Measurements from ENCODE around the gene RNF103. TPM values are rescaled to one million over a fixed set of nuclear protein-coding genes. Genes with fewer than 3 reads are reported as not detected.

The RNF103 gene
- total and polyA plus RNA-seq, 2 experiments from 2014 or later = 22.0 to 28.1 TPM

- DNase-seq (ENCODE audit: low read depth in 1 of 2, low spot score in 1 of 2) = no peak
Measured at GRCh38 chr2:86617153-86617552, 6.5 kb downstream of the RNF103 start.

GRCh38 chr2:86616502-86616901, 7.2 kb downstream of the RNF103 start:
- Histone ChIP-seq H3K27me3 (no peaks in the 10 kb centered on the region), H3K36me3 (peaks cover 37% of the 10 kb centered on the region), H3K27ac (no peak overlapping the region), H3K4me1 (ENCODE audit: low read depth) (peaks cover 9% of the 10 kb centered on the region), H3K9me3 (ENCODE audit: low read depth) (no peaks in the 10 kb centered on the region), H3K4me3 (no peak overlapping the region)
- TF ChIP-seq CTCF (IDR thresholded peaks at IDR 0.05; ENCODE audit: low read depth, low read length) = no peak
- no peak for DNase-seq (ENCODE audit: low read depth in 1 of 2, low spot score in 1 of 2)

More at GRCh38 chr2:86617153-86617552, 6.5 kb downstream of the RNF103 start:
- Histone ChIP-seq H3K4me3 (no peak overlapping the region), H3K27ac (no peak overlapping the region), H3K36me3 (peaks cover 37% of the 10 kb centered on the region), H3K27me3 (no peaks in the 10 kb centered on the region), H3K4me1 (ENCODE audit: low read depth) (peaks cover 11% of the 10 kb centered on the region), H3K9me3 (ENCODE audit: low read depth) (no peaks in the 10 kb centered on the region)
- no peak for TF ChIP-seq CTCF (IDR thresholded peaks at IDR 0.05; ENCODE audit: low read depth, low read length)

GRCh38 chr2:86615596-86615995, 8.1 kb downstream of the RNF103 start:
- no peak for TF ChIP-seq CTCF (IDR thresholded peaks at IDR 0.05; ENCODE audit: low read depth, low read length)
- no peaks in the 10 kb centered on the region for H3K27me3 ChIP-seq

GRCh38 chr2:86613515-86613914, 10.2 kb downstream of the RNF103 start:
- H3K27ac ChIP-seq = no peak overlapping the region
- H3K27me3 ChIP-seq = no peaks in the 10 kb centered on the region
- DNase-seq (ENCODE audit: low read depth in 1 of 2, low spot score in 1 of 2) = no peak
- H3K9me3 ChIP-seq (ENCODE audit: low read depth) = no peaks in the 10 kb centered on the region
- H3K4me1 ChIP-seq (ENCODE audit: low read depth) = no peaks in the 10 kb centered on the region
- no peak overlapping the region for H3K4me3 ChIP-seq
- TF ChIP-seq CTCF (IDR thresholded peaks at IDR 0.05; ENCODE audit: low read depth, low read length) = no peak
- peaks cover 41% of the 10 kb centered on the region for H3K36me3 ChIP-seq

More at GRCh38 chr2:86615596-86615995, 8.1 kb downstream of the RNF103 start:
- no peaks in the 10 kb centered on the region for H3K9me3 ChIP-seq (ENCODE audit: low read depth)
- H3K4me3 ChIP-seq = no peak overlapping the region
- H3K27ac ChIP-seq = no peak overlapping the region
- H3K36me3 ChIP-seq = peaks cover 38% of the 10 kb centered on the region
- no peak for DNase-seq (ENCODE audit: low read depth in 1 of 2, low spot score in 1 of 2)
- H3K4me1 ChIP-seq (ENCODE audit: low read depth) = peaks cover under 1% of the 10 kb centered on the region

- peaks cover 16% of the 10 kb centered on the region for H3K36me3 ChIP-seq
Measured at GRCh38 chr2:86610871-86611270, 12.8 kb downstream of the RNF103 start.

More at GRCh38 chr2:86610871-86611270, 12.8 kb downstream of the RNF103 start:
- Histone ChIP-seq H3K27ac (no peak overlapping the region), H3K27me3 (no peaks in the 10 kb centered on the region), H3K9me3 (ENCODE audit: low read depth) (no peaks in the 10 kb centered on the region), H3K4me3 (no peak overlapping the region), H3K4me1 (ENCODE audit: low read depth) (no peaks in the 10 kb centered on the region)
- no peak for DNase-seq (ENCODE audit: low read depth in 1 of 2, low spot score in 1 of 2)
- no peak for TF ChIP-seq CTCF (IDR thresholded peaks at IDR 0.05; ENCODE audit: low read depth, low read length)

Data from cardiac muscle cell (in vitro differentiated cells and primary cell).